MCF 10A (cell line): Measurements from ENCODE around the gene SLC2A8. TPM values are rescaled to one million over a fixed set of nuclear protein-coding genes. Genes with fewer than 3 reads are reported as not detected.

Experiments used
- BruUV-seq: library from RNA; stranded (reverse); fragments of 400-500 nt; replicated peaks from 2 replicates; lab custom pipeline; 2021; lab: Mats Ljungman, UMichigan
- CTCF ChIA-PET: fragments of 300-600 bp; sonication (Branson Sonifier 250); formaldehyde crosslinking; extraction: SDS; loops from one replicate; lab custom pipeline; 2021; ENCODE audit warnings: antibody characterized with exemption, inconsistent platforms; lab: Yijun Ruan, JAX
- POLR2A ChIA-PET: fragments of 300-600, 350-650 bp; sonication (Branson Sonifier 250); formaldehyde crosslinking; extraction: SDS; loops from one replicate; lab custom pipeline; 2020; ENCODE audit warnings: antibody characterized with exemption, inconsistent platforms; lab: Yijun Ruan, JAX
- DNase-seq: peaks from one replicate; pipeline ENCODE4 v3.0.0-alpha.2; 2018; ENCODE audit not compliant: unreplicated experiment
- H3K27ac Mint-ChIP-seq: one replicate; pipeline ENCODE4 v1.8.0; 2022; ENCODE audit warnings: mild to moderate bottlenecking, low read depth, mixed read lengths; ENCODE audit not compliant: unreplicated experiment
- H3K27me3 Mint-ChIP-seq: one replicate; pipeline ENCODE4 v1.8.0; 2022; ENCODE audit warnings: mixed read lengths; ENCODE audit not compliant: insufficient read depth, unreplicated experiment
- H3K36me3 Mint-ChIP-seq: one replicate; pipeline ENCODE4 v1.8.0; 2022; ENCODE audit warnings: mild to moderate bottlenecking, moderate library complexity, mixed read lengths; ENCODE audit not compliant: insufficient read depth, unreplicated experiment
- H3K4me1 Mint-ChIP-seq: one replicate; pipeline ENCODE4 v1.8.0; 2022; ENCODE audit warnings: mixed read lengths; ENCODE audit not compliant: insufficient read depth, unreplicated experiment
- H3K4me3 Mint-ChIP-seq: one replicate; pipeline ENCODE4 v1.8.0; 2022; ENCODE audit warnings: mild to moderate bottlenecking, moderate library complexity, mixed read lengths; ENCODE audit not compliant: unreplicated experiment
- H3K9me3 Mint-ChIP-seq: one replicate; pipeline ENCODE4 v1.8.0; 2022; ENCODE audit warnings: mixed read lengths; ENCODE audit not compliant: unreplicated experiment
- intact Hi-C: fragments of 100-400 bp; cut with micrococcal nuclease; formaldehyde crosslinking; loops from 2 replicates; pipeline ENCODE4 v1.14.1; 2022
- total RNA-seq: library from RNA; stranded (reverse); gene quantifications from 2 replicates; pipeline ENCODE4 v1.2.3, GENCODE V29; 2022
- TF ChIP-seq, protein P1 (sequence below): fragments of 200-600 bp; IDR thresholded peaks from one replicate; pipeline ENCODE4 v1.8.0; 2022; ENCODE audit warnings: antibody characterized with exemption, mild to moderate bottlenecking; ENCODE audit not compliant: unreplicated experiment

SLC2A8 gene
- total RNA-seq, 1 experiment from 2014 or later, result 14.0 TPM

DNA sequence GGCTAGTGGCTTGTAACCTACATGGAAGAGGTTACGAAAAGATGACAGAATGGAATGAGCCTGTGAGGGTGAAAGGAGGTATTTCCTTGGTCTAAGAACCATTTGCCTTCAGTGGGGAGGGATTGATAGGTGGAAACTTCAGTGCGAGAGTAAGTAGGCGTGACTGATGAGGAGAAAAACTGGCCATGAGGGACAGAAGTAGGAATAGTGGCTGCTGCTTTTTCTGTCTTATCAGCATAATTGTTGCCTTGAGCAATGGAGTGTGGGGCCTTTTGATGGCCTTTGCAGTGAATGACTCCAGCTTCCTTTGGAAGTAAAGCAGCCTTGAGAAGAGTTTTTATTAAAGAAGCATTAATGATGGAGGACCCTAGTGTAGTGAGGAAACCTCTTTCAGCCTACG, 18.2 kb downstream of the SLC2A8 start:
- POLR2A ChIA-PET, result interaction anchor here (1.0 to 1.3 kb wide), 2 partner anchors 9 kb away, joined by 4 to 5 read pairs; partner anchors contain the start of gene ZNF79
- Mint-ChIP-seq H3K36me3 (no peaks in the 10 kb centered on the region), H3K27me3 (no peaks in the 10 kb centered on the region), H3K27ac (no peak overlapping the region), H3K4me1 (peaks cover 28% of the 10 kb centered on the region), H3K9me3 (no peaks in the 10 kb centered on the region), H3K4me3 (no peak overlapping the region)
- no peak for DNase-seq
- intact Hi-C loops, result no loop called here
- no TSS peak for BruUV-seq
- CTCF ChIA-PET, result interaction anchor here (0.6 to 1.1 kb wide), 2 partner anchors 15 to 203 kb away, joined by 3 to 4 read pairs; no protein-coding TSS in a partner anchor
- TF ChIP-seq, protein P1, sequence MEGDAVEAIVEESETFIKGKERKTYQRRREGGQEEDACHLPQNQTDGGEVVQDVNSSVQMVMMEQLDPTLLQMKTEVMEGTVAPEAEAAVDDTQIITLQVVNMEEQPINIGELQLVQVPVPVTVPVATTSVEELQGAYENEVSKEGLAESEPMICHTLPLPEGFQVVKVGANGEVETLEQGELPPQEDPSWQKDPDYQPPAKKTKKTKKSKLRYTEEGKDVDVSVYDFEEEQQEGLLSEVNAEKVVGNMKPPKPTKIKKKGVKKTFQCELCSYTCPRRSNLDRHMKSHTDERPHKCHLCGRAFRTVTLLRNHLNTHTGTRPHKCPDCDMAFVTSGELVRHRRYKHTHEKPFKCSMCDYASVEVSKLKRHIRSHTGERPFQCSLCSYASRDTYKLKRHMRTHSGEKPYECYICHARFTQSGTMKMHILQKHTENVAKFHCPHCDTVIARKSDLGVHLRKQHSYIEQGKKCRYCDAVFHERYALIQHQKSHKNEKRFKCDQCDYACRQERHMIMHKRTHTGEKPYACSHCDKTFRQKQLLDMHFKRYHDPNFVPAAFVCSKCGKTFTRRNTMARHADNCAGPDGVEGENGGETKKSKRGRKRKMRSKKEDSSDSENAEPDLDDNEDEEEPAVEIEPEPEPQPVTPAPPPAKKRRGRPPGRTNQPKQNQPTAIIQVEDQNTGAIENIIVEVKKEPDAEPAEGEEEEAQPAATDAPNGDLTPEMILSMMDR, result no peak

DNA sequence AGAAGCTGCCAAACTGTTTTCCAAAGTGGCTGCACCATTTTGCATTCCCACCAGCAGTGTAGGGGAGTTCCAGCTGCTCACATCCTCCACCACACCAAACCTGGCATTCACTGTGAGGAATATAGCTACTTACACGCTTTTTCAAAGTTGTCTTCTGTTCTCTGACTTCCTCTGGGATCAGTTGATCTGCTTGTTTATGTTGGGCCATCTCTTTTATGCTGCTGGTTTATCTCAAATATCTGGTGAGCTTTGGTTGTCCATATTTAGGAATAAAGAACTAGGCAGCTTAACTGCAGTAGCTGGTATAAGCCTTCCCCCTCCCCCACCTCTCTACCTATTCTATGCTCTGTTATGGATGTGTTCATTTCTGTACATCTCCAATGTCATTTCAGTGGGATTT, 18.7 kb downstream of the SLC2A8 start:
- ChIA-PET CTCF (interaction anchor here (1.1 kb wide), 1 partner anchor 204 kb away, joined by 4 read pairs; no protein-coding TSS in a partner anchor), POLR2A (interaction anchor here (1.0 to 1.3 kb wide), 2 partner anchors 8 to 9 kb away, joined by 4 to 5 read pairs; partner anchors contain the start of gene ZNF79)
- BruUV-seq, result no TSS peak
- TF ChIP-seq, protein P1, result no peak
- Mint-ChIP-seq H3K9me3 (no peaks in the 10 kb centered on the region), H3K36me3 (no peaks in the 10 kb centered on the region), H3K4me3 (no peak overlapping the region), H3K27ac (no peak overlapping the region), H3K27me3 (no peaks in the 10 kb centered on the region), H3K4me1 (peaks cover 28% of the 10 kb centered on the region)
- no peak for DNase-seq
- intact Hi-C loops, result no loop called here

DNA sequence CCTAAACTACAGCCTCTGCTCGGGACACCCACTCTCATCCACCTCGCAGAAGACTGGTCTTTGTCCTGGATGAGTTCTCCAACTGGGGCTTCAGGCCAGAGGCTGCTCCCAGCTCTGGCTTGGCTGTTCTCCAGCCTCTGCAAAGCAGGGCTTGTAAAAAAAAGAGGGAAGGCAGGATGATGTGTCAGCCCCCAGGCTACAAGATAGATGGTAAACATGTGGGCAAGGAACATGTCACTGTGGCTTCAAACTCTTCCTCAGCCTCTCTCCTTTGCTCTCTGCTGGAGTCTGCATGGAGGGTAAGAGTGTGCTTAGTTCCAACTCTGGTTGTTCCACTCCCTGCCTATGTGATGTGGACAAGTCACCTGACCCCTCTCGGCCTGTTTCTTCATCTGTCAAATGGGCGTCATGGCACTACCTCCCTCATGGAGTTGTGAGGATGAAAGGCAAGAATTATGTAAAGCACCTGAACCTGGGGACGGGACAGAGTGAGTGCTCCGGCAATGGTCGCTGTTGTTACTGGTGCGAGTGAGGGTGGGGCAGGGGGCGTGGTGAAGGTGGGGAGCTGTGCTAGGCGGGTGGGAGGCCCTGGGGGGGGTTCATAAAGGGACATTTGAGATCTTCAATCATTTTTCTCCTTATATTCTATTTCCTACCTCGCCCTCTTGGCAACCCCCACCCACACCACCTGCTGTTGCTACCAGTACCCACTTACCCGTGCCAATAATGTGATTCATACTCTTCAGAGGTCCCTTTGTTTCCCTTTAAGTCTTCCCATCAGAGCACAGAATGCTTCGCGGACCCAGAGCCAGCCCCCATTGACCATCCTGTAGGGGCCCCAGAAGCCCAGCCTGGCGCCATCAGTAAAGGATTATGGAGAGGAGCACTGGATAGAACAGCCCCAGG, 20.4 kb downstream of the SLC2A8 start:
- H3K27me3 Mint-ChIP-seq, result no peaks in the 10 kb centered on the region
- intact Hi-C loops, result no loop called here
- H3K9me3 Mint-ChIP-seq, result no peaks in the 10 kb centered on the region
- no TSS peak for BruUV-seq
- TF ChIP-seq, protein P1, result no peak
- H3K27ac Mint-ChIP-seq, result no peak overlapping the region
- peaks cover 30% of the 10 kb centered on the region for H3K4me1 Mint-ChIP-seq
- peak overlapping the region; percentile 33 for H3K4me3 Mint-ChIP-seq
- peak; percentile 94 for DNase-seq
- ChIA-PET CTCF (no interaction called here), POLR2A (interaction anchor here (0.6 to 1.6 kb wide), 5 partner anchors 18 to 210 kb away, joined by 3 to 7 read pairs (median 3); partner anchors contain the start of genes LRSAM1 and RPL12)
- H3K36me3 Mint-ChIP-seq, result no peaks in the 10 kb centered on the region

DNA sequence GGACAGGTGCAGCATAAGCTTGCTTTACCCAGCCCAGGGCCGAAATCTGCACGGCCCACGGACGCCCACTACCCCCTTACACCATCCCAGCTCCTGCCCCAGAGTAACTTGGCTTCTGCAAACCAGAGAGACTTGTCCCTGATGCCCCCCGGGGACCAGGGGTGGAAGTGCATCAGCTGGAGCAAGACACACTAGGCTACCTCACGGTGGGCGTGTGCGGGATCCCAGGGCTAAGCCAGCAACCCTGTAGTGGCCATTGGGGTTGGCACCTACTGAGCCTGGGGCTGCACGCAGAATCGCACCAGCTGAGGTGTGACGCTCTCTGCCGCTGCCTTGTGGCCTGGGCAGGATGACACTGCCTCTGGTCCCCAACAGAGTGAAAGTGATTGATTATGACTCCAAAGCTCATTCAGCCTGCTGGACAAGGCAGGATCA, 21.1 kb downstream of the SLC2A8 start:
- no TSS peak for BruUV-seq
- H3K9me3 Mint-ChIP-seq, result no peaks in the 10 kb centered on the region
- peak overlapping the region; percentile 33 for H3K4me3 Mint-ChIP-seq
- intact Hi-C loops, result no loop called here
- ChIA-PET POLR2A (interaction anchor here (0.6 to 1.6 kb wide), 2 partner anchors 19 to 210 kb away, joined by 3 to 7 read pairs; no protein-coding TSS in a partner anchor), CTCF (no interaction called here)
- H3K36me3 Mint-ChIP-seq, result no peaks in the 10 kb centered on the region
- peaks cover 36% of the 10 kb centered on the region for H3K4me1 Mint-ChIP-seq
- H3K27me3 Mint-ChIP-seq, result no peaks in the 10 kb centered on the region
- peak; percentile 14 for DNase-seq
- H3K27ac Mint-ChIP-seq, result no peak overlapping the region
- TF ChIP-seq, protein P1, result no peak
